ENCODE measurements around the gene S100A10. TPM values are rescaled to one million over a fixed set of nuclear protein-coding genes. Genes with fewer than 3 reads are reported as not detected.

S100A10 gene
- total RNA-seq, 2 experiments from 2014 or later = 159 to 170 TPM

- Mint-ChIP-seq H3K27me3 (ENCODE audit: low read depth) (peaks cover 3% of the 10 kb centered on the region), H3K4me1 (ENCODE audit: low read depth) (peaks cover 6% of the 10 kb centered on the region), H3K36me3 (ENCODE audit: low read depth) (no peaks in the 10 kb centered on the region), H3K27ac (no peak overlapping the region), H3K9me3 (no peaks in the 10 kb centered on the region), H3K4me3 (no peak overlapping the region)
- intact Hi-C loops (cut with micrococcal nuclease) = no loop called here
- CTCF ChIA-PET = interaction anchor here (0.7 to 11.3 kb wide), 12 partner anchors 9 to 117 kb away, joined by 3 to 233 read pairs (median 6); partner anchors contain the start of gene S100A10
- no peak for DNase-seq
These were observed 57.0 kb downstream of the S100A10 start for GRCh38 chr1:151936653-151937052.

GRCh38 chr1:151935894-151936602 lies 57.6 kb downstream of the S100A10 start:
- Mint-ChIP-seq H3K4me1 (ENCODE audit: low read depth) (peaks cover under 1% of the 10 kb centered on the region), H3K27me3 (ENCODE audit: low read depth) (peaks cover 3% of the 10 kb centered on the region), H3K9me3 (no peaks in the 10 kb centered on the region), H3K4me3 (no peak overlapping the region), H3K27ac (no peak overlapping the region), H3K36me3 (ENCODE audit: low read depth) (no peaks in the 10 kb centered on the region)
- DNase-seq = no peak
- intact Hi-C loops (cut with micrococcal nuclease) = loop anchor here (2.0 kb wide), 2 partner anchors 47 to 249 kb away; no protein-coding TSS in a partner anchor
- CTCF ChIA-PET = interaction anchor here (0.7 to 11.3 kb wide), 17 partner anchors 9 to 117 kb away, joined by 3 to 233 read pairs (median 5); partner anchors contain the start of gene S100A10

- Mint-ChIP-seq H3K4me1 (ENCODE audit: low read depth) (no peaks in the 10 kb centered on the region), H3K4me3 (no peak overlapping the region), H3K36me3 (ENCODE audit: low read depth) (no peaks in the 10 kb centered on the region), H3K9me3 (no peaks in the 10 kb centered on the region), H3K27ac (no peak overlapping the region), H3K27me3 (ENCODE audit: low read depth) (peaks cover 3% of the 10 kb centered on the region)
- no peak for DNase-seq
- CTCF ChIA-PET = interaction anchor here (0.9 to 11.3 kb wide), 11 partner anchors 15 to 118 kb away, joined by 3 to 233 read pairs (median 8); partner anchors contain the start of gene S100A10
- intact Hi-C loops (cut with micrococcal nuclease) = loop anchor here (2.0 kb wide), 2 partner anchors 46 to 250 kb away; no protein-coding TSS in a partner anchor
These were observed 58.5 kb downstream of the S100A10 start for GRCh38 chr1:151935154-151935553.

- Mint-ChIP-seq H3K27me3 (ENCODE audit: low read depth) (peaks cover 3% of the 10 kb centered on the region), H3K36me3 (ENCODE audit: low read depth) (no peaks in the 10 kb centered on the region), H3K9me3 (no peaks in the 10 kb centered on the region), H3K4me3 (no peak overlapping the region), H3K4me1 (ENCODE audit: low read depth) (no peaks in the 10 kb centered on the region), H3K27ac (no peak overlapping the region)
- CTCF ChIA-PET = interaction anchor here (0.6 to 11.3 kb wide), 14 partner anchors 9 to 178 kb away, joined by 3 to 233 read pairs (median 5); partner anchors contain the start of gene S100A10
- intact Hi-C loops (cut with micrococcal nuclease) = loop anchor here (1.0 to 2.0 kb wide), 4 partner anchors 34 to 251 kb away; no protein-coding TSS in a partner anchor
- peak; percentile 64 for DNase-seq
These were observed 59.6 kb downstream of the S100A10 start for GRCh38 chr1:151934048-151934493.

Other genes starting within 250 kb of the S100A10 start
- gene MRPL9, start 230.4 kb downstream of the S100A10 start, total RNA-seq = 100 to 1,000 TPM; 157 to 160 TPM
- 10 to 100 TPM; 22.0 to 22.5 TPM for gene TDRKH, start 203.4 kb downstream of the S100A10 start, total RNA-seq
- under 1 TPM in 1 of 2 experiments, not detected in 1; 0.07 TPM for gene LINGO4, start 188.4 kb downstream of the S100A10 start, total RNA-seq
- gene RORC, start 162.1 kb downstream of the S100A10 start, total RNA-seq = 1 to 10 TPM; 1.4 to 1.6 TPM
- 1 to 10 TPM; 2.3 to 2.7 TPM for gene C2CD4D, start 154.0 kb downstream of the S100A10 start, total RNA-seq
- gene THEM5, start 140.1 kb downstream of the S100A10 start, total RNA-seq = not detected
- gene THEM4, start 84.3 kb downstream of the S100A10 start, total RNA-seq = 10 to 100 TPM; 20.1 to 22.0 TPM
- gene S100A11, start 43.1 kb upstream of the S100A10 start, total RNA-seq = 100 to 1,000 TPM; 229 to 235 TPM
- not detected for gene TCHHL1, start 95.2 kb upstream of the S100A10 start, total RNA-seq
- gene TCHH, start 121.6 kb upstream of the S100A10 start, total RNA-seq = not detected
- not detected for gene RPTN, start 165.4 kb upstream of the S100A10 start, total RNA-seq
- not detected for gene HRNR, start 230.3 kb upstream of the S100A10 start, total RNA-seq